K562 (cell line): ENCODE results near the gene CARMIL1. TPM values are rescaled to one million over a fixed set of nuclear protein-coding genes. Genes with fewer than 3 reads are reported as not detected.

Experiments
- ATF6 ChIP-seq: sonication (generic); formaldehyde crosslinking; IDR thresholded peaks from 2 replicates; pipeline ENCODE4 v1.4.0; 2020; ENCODE audit warnings: mild to moderate bottlenecking, missing genetic modification reagents
- BRD4 ChIP-seq: fragments of 200-600 bp; sonication (generic); IDR thresholded peaks from 2 replicates; pipeline ENCODE4 v1.6.1; 2017; ENCODE audit warnings: inconsistent platforms
- CHD7 ChIP-seq: fragments of 200-600 bp; sonication (generic); IDR thresholded peaks from one replicate; pipeline ENCODE4 v1.6.1; 2012; ENCODE audit warnings: mild to moderate bottlenecking, low read depth, low read length, inconsistent platforms
- E2F5 ChIP-seq: sonication (generic); formaldehyde crosslinking; IDR thresholded peaks from 2 replicates; pipeline ENCODE4 v1.8.0; 2022; ENCODE audit warnings: mild to moderate bottlenecking, missing genetic modification reagents
- MAZ ChIP-seq, 2 experiments: fragments of 450-650 bp in 1 of 2; sonication (generic) in 1 of 2; formaldehyde crosslinking; IDR thresholded peaks in 1 of 2; conservative IDR thresholded peaks in 1 of 2; 2 replicates each; pipeline versions ENCODE4 v1.4.0 to v1.5.0; 2020; ENCODE audit warnings: mild to moderate bottlenecking in 1 of 2, missing genetic modification reagents in 1 of 2
- NBN ChIP-seq: fragments of 450-650 bp; IDR thresholded peaks from 2 replicates; pipeline ENCODE4 v1.6.1; 2016; ENCODE audit warnings: low read depth, mild to moderate bottlenecking
- NR0B1 ChIP-seq: fragments of 450-650 bp; IDR thresholded peaks from one replicate; pipeline ENCODE4 v1.6.1; 2018; ENCODE audit warnings: mild to moderate bottlenecking, moderate library complexity; ENCODE audit not compliant: partially characterized antibody
- SIRT6 ChIP-seq: IDR thresholded peaks from one replicate; pipeline ENCODE4 v1.6.1; 2012; ENCODE audit warnings: low read depth, mild to moderate bottlenecking, control low read depth, inconsistent platforms, low read length, moderate library complexity
- ZNF324 ChIP-seq: fragments of 250-450 bp; sonication (Bioruptor Pico); IDR thresholded peaks from 2 replicates; pipeline ENCODE4 v1.4.0; 2020; ENCODE audit warnings: mild to moderate bottlenecking
- polyA plus RNA-seq, 8 experiments: library from polyadenylated mRNA; depleted of rRNA in 4 of 8; stranded (reverse) in 5 of 8; unstranded in 3 of 8; fragments of >200 nt; fragmentation: Nextera tagmentation in 2 of 8; fragmentation: Illumina TruSeq in 1 of 8; extraction: Ambion mirVana in 2 of 8; extraction: Trizol in 1 of 8; gene quantifications; 2 replicates each; pipeline versions ENCODE4 v1.2.1 to v1.2.3, GENCODE V29; 2011 to 2014; ENCODE audit warnings: inconsistent platforms in 1 of 8, missing spikeins in 1 of 8
- total RNA-seq, 7 experiments: library from RNA; depleted of rRNA in 6 of 7; stranded (reverse); fragments of >200 nt in 6 of 7; fragmentation: Illumina TruSeq in 2 of 7; extraction: Trizol in 2 of 7; gene quantifications; 2 replicates each; pipeline versions ENCODE4 v1.2.1 to v1.2.3, GENCODE V29; 2011 to 2021; ENCODE audit warnings: low replicate concordance in 1 of 7

Gene CARMIL1
- total and polyA plus RNA-seq, 9 of the 15 experiments (the other 6 are each of a cell fraction or from before 2014, with no cell fraction given), result 0.04 to 0.32 (median 0.10) TPM; not detected in 1

GRCh38 chr6:25402125-25402524, 123.0 kb downstream of the CARMIL1 start (continued):
- TF ChIP-seq CHD7, result no peak
- TF ChIP-seq NR0B1, result no peak
- no peak for TF ChIP-seq ZNF324 (CRISPR knock-in tag)
- no peak for TF ChIP-seq ATF6 (CRISPR knock-in tag)
- TF ChIP-seq BRD4, result no peak
- TF ChIP-seq MAZ (CRISPR knock-in tag; conservative IDR thresholded peaks at IDR 0.05 in 1 of 2, IDR thresholded peaks at IDR 0.05 in 1 of 2), result no peak
- TF ChIP-seq SIRT6, result no peak
- TF ChIP-seq NBN, result no peak
- TF ChIP-seq E2F5 (CRISPR knock-in tag), result no peak
